ENCODE results near the gene PIGU. TPM values are rescaled to one million over a fixed set of nuclear protein-coding genes. Genes with fewer than 3 reads are reported as not detected.

The PIGU gene
- total and polyA plus RNA-seq, 2 of the 13 experiments (the other 11 are each of a cell fraction or from before 2014, with no cell fraction given) = 45.5 to 231 TPM

DNA sequence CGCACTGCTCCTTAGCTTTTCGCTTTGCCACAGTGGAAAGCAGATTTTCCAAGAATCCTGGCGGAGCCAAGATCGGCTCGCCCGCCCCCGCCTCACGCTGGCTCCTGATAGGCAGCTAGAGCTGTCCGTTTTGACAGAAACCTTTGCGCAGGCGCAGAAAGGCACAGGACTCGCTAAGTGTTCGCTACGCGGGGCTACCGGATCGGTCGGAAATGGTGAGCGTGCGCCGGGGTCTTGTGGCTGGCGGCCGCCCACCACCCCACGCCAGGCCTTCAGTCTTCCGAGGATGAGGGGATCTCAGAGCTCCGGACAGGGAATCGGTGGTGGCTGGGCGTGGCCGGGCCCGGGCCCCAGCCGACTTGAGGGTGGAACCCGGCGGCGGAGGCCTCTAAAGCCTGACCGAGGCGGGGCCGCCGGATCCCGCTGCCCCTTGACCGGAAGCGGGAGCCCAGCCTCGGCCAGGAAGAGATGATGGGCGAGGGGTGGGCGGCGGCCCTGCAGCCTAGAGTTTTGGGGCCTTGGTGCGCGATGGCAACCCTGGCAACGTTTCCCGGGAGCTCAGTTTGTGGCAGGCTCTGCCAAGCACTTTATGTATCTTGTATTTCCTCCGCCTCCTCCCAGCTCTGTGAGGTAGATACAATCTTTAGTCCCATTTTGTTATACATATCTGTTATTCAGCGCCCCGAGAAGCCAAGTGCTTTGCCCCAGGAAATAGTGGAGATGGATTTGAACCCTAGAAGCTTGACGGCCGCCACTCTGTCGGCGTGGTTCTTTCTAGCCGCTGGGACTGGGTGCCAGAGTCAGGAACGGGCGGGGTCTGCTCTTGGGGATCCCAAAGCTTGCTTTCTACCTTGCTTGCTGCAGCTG, 160.4 kb downstream of the PIGU start, which contains the start of gene DYNLRB1 (continued):
- TF ChIP-seq XRCC5 (optimal IDR thresholded peaks at IDR 0.05; ENCODE audit: low read length) (peak; percentile 93), RFXANK (CRISPR knock-in tag; IDR thresholded peaks at IDR 0.05) (no peak), ZNF431 (CRISPR knock-in tag; IDR thresholded peaks at IDR 0.05; ENCODE audit: borderline replicate concordance, low read depth) (peak; percentile 75; the same call in 1 of the 2 replicates), MAFG (CRISPR knock-in tag; IDR thresholded peaks at IDR 0.05) (no peak), ZNF75D (CRISPR knock-in tag; IDR thresholded peaks at IDR 0.05; ENCODE audit: borderline replicate concordance) (peak; percentile 3; the same call in 1 of the 2 replicates), KMT2A (CRISPR knock-in tag; IDR thresholded peaks at IDR 0.05) (peak; percentile 98), ARNTL (CRISPR knock-in tag; IDR thresholded peaks at IDR 0.05) (peak; percentile 33; the same call in 1 of the 2 replicates), GPN1 (CRISPR knock-in tag; IDR thresholded peaks at IDR 0.05; ENCODE audit: borderline replicate concordance) (peak; percentile 59; the same call in 1 of the 2 replicates), AHR (CRISPR knock-in tag; IDR thresholded peaks at IDR 0.05) (peak; percentile 91), CCAR2 (optimal IDR thresholded peaks at IDR 0.05; ENCODE audit: low read depth, low read length) (no peak), IKZF1 (IDR thresholded peaks at IDR 0.05) (no peak), SP2 (CRISPR knock-in tag; IDR thresholded peaks at IDR 0.05) (peak; percentile 98), CEBPG (CRISPR knock-in tag; IDR thresholded peaks at IDR 0.05) (peak; percentile 3; the same call in 1 of the 2 replicates), RELA (CRISPR knock-in tag; IDR thresholded peaks at IDR 0.05) (no peak; the same call in none of the 2 replicates), CHD2 (IDR thresholded peaks at IDR 0.05; ENCODE audit: low read depth, low read length) (0 out of 2 replicates have a peak, but pooled peaks have one; percentile 25), GABPB1 (CRISPR knock-in tag; IDR thresholded peaks at IDR 0.05) (peak; percentile 96), EP300 (IDR thresholded peaks at IDR 0.05; ENCODE audit: low read depth in 2 of 2, low read length in 2 of 2) (no peak; a peak in 2 of 4 replicates), EP300 (CRISPR knock-in tag; IDR thresholded peaks at IDR 0.05; ENCODE audit: borderline replicate concordance) (peak; percentile 66), TEAD2 (CRISPR knock-in tag; IDR thresholded peaks at IDR 0.05) (peak; percentile 23; the same call in 1 of the 2 replicates)
- TF ChIP-seq, protein P1, sequence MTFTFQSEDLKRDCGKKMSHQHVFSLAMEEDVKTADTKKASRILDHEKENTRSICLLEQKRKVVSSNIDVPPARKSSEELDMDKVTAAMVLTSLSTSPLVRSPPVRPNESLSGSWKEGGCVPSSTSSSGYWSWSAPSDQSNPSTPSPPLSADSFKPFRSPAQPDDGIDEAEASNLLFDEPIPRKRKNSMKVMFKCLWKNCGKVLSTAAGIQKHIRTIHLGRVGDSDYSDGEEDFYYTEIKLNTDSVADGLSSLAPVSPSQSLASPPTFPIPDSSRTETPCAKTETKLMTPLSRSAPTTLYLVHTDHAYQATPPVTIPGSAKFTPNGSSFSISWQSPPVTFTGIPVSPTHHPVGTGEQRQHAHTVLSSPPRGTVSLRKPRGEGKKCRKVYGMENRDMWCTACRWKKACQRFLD (CRISPR knock-in tag; IDR thresholded peaks at IDR 0.05; ENCODE audit: borderline replicate concordance) = peak; percentile 84; the same call in 1 of the 2 replicates
- TF ChIP-seq, protein P2, sequence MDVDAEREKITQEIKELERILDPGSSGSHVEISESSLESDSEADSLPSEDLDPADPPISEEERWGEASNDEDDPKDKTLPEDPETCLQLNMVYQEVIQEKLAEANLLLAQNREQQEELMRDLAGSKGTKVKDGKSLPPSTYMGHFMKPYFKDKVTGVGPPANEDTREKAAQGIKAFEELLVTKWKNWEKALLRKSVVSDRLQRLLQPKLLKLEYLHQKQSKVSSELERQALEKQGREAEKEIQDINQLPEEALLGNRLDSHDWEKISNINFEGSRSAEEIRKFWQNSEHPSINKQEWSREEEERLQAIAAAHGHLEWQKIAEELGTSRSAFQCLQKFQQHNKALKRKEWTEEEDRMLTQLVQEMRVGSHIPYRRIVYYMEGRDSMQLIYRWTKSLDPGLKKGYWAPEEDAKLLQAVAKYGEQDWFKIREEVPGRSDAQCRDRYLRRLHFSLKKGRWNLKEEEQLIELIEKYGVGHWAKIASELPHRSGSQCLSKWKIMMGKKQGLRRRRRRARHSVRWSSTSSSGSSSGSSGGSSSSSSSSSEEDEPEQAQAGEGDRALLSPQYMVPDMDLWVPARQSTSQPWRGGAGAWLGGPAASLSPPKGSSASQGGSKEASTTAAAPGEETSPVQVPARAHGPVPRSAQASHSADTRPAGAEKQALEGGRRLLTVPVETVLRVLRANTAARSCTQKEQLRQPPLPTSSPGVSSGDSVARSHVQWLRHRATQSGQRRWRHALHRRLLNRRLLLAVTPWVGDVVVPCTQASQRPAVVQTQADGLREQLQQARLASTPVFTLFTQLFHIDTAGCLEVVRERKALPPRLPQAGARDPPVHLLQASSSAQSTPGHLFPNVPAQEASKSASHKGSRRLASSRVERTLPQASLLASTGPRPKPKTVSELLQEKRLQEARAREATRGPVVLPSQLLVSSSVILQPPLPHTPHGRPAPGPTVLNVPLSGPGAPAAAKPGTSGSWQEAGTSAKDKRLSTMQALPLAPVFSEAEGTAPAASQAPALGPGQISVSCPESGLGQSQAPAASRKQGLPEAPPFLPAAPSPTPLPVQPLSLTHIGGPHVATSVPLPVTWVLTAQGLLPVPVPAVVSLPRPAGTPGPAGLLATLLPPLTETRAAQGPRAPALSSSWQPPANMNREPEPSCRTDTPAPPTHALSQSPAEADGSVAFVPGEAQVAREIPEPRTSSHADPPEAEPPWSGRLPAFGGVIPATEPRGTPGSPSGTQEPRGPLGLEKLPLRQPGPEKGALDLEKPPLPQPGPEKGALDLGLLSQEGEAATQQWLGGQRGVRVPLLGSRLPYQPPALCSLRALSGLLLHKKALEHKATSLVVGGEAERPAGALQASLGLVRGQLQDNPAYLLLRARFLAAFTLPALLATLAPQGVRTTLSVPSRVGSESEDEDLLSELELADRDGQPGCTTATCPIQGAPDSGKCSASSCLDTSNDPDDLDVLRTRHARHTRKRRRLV (CRISPR knock-in tag; IDR thresholded peaks at IDR 0.05) = peak; percentile 95
- TF ChIP-seq, protein P3, sequence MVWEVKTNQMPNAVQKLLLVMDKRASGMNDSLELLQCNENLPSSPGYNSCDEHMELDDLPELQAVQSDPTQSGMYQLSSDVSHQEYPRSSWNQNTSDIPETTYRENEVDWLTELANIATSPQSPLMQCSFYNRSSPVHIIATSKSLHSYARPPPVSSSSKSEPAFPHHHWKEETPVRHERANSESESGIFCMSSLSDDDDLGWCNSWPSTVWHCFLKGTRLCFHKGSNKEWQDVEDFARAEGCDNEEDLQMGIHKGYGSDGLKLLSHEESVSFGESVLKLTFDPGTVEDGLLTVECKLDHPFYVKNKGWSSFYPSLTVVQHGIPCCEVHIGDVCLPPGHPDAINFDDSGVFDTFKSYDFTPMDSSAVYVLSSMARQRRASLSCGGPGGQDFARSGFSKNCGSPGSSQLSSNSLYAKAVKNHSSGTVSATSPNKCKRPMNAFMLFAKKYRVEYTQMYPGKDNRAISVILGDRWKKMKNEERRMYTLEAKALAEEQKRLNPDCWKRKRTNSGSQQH (CRISPR knock-in tag; IDR thresholded peaks at IDR 0.05; ENCODE audit: low read depth) = peak; percentile 33; the same call in 1 of the 2 replicates
- TF ChIP-seq, protein P4, sequence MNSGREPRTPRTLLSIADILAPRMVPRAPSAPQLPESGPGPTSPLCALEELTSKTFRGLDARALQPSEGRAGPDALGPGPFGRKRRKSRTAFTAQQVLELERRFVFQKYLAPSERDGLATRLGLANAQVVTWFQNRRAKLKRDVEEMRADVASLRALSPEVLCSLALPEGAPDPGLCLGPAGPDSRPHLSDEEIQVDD (CRISPR knock-in tag; IDR thresholded peaks at IDR 0.05; ENCODE audit: borderline replicate concordance) = peak; percentile 81
